GM21619 (cell line): ENCODE measurements around the gene KIAA0232.
A peak's percentile ranks its signal among the peaks of the same experiment; 100 is the strongest.

ENCODE experiments used
- ATAC-seq: cut with Tn5 transposase; IDR thresholded peaks from one replicate; pipeline ENCODE4 v1.9.1; 2021; ENCODE audit not compliant: unreplicated experiment

The KIAA0232 gene

DNA sequence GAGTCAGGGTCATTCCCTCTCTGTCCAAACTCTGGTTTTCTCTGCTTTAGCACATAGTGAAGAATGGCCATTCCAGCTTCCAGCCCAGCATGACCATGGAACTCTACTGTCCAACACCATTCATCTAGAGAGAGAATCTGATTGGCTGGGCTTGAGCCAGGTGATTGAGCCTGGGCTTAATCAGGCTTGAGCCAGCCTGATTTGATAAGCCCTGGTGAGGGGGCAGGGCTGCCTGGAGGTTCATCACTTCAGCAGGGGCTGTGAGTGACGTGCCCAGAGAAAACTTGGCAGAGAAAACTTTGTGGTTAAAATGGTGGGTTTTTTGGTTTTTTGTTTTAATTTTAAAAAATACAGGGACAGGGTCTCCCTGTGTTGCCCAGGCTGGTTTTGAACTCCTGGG lies 62.5 kb downstream of the KIAA0232 start:
- ATAC-seq: no peak

DNA sequence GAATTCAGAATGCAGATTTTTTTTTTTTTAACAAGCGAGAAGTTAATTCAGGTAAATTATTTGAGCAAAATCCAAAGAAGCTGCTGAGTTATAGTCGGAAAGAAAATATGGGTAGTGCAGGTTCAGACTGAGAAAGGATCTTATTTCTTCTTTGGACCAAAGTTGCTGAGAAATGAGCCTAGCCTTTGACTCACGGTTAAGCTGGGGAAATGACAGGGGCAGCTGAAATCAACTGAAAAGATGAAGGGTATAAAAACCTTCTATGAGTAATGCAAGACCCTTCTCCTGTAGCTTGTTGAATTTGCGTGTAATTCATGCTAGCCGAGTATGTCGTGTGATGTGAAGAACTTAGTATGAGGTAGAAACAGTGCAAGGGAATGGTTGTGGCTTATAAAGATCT lies 63.0 kb downstream of the KIAA0232 start:
- ATAC-seq: no peak

DNA sequence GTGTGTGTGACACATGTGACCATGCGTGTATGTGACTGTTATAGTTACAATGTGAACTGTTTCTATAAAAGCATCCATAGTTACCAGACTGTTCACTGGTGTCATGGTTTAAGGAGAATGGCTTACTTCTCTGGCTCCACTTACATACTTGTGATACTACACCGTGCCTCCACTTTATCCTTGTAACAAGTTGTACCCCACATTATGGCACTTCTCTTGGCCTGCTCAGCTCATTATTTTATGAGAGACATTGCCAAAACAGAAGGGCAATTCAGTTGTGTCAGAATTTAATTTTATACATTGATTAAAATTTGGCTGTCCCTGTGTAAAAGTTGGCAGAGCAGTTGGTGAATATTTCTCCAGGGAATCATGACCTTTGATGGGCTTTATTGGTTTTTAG lies 64.7 kb downstream of the KIAA0232 start:
- no peak for ATAC-seq

DNA sequence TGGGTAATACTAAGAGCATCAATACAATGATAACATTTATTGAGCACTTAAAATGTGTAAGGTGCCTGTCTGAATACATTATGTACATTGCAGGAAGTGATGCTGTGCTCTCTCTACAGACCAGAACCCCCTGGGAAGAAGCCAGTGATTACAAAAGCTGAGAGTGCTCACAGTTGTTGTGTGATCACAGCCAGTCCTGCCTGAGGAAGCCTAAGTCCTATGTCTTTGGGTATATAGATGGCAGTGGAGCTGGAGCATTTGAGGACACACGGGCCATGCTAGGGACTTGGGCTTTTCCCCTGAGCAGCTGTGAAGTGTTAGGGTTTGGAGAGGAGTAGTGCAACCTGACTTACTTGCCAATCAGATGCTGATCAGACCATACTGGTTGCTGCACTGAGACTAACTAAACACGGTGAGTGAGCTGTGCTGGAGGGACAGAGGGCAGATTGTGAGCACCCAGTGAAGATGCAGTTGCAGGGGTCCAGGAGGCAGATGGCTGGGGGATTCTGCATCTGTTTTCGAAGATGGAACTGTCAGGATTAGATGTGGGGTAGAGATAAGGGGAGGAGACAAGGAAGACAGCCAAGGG lies 66.3 kb downstream of the KIAA0232 start:
- ATAC-seq: no peak

DNA sequence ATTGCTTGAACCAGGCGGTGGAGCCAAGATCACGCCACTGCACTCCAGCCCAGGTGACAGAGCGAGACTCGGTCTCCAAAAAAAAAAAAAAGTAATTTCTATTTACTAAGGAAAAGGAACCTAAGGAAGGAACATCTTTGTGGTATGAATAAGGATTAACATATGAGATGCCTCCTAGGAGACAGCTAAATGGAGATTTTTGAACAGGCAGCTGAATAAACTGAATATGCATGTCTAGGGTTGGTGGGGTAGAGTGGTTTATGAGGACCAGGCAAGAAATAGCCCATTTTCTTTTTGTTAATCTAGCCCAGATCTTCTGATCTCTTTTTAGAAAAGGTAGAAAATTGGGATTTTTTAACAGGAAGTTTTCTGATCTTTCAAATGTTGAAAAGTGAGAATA lies 67.2 kb downstream of the KIAA0232 start:
- ATAC-seq: no peak

DNA sequence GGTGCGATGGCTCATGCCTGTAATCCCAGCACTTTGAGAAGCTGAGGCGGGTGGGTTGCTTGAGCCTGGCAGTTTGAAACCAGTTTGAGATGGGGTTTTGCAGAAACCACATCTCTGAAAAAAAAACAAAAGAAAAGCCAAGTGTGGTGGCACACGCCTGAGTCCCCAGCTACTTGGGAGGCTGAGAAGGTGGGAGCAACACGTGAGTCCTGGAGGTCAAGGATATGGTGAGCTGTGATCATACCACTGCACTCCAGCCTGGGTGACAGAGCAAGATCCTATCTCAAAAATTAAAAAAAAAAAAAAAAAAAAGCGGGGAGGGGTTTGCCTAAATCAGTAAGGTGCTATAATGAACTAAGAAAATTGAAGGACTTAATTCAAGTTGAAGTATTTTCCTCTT lies 68.9 kb downstream of the KIAA0232 start:
- no peak for ATAC-seq

DNA sequence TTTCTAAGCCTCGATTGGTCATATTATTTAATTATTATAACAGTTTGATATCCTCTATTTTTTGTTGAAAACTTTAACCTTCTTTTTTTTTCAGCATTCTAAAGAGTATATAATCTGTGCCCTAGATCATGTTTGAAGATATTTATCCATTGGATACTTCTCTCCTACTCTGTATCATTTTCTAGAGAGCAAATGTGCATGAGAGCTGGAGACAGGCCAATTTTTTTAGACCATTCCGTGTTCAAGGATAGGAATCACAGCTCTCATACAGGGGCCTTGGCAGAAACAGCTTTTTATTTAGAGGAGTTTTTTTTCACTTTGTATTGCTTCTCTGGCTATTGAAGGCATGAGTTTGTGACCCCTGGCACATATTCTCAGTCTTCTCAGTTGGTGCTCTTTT lies 69.4 kb downstream of the KIAA0232 start:
- ATAC-seq: no peak

DNA sequence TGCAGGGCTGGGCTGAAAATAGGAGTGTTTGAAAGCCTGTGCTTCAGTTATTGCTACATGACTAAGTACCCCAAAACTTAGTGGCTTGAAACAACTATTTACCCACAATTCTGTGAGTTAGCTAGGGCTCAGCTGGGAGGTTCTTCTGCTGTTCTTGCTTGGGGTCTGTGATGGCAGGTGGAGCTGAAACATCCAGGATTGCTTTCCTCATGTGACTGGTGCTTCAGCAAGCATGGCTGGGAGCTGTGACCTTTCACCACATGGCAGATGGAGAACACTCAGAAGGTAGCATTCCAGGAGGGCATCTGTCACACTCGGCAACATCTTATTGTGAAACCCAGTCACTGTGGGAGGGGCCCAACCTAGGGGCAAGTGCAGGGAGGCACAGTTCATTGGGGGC lies 70.1 kb downstream of the KIAA0232 start:
- ATAC-seq: no peak

DNA sequence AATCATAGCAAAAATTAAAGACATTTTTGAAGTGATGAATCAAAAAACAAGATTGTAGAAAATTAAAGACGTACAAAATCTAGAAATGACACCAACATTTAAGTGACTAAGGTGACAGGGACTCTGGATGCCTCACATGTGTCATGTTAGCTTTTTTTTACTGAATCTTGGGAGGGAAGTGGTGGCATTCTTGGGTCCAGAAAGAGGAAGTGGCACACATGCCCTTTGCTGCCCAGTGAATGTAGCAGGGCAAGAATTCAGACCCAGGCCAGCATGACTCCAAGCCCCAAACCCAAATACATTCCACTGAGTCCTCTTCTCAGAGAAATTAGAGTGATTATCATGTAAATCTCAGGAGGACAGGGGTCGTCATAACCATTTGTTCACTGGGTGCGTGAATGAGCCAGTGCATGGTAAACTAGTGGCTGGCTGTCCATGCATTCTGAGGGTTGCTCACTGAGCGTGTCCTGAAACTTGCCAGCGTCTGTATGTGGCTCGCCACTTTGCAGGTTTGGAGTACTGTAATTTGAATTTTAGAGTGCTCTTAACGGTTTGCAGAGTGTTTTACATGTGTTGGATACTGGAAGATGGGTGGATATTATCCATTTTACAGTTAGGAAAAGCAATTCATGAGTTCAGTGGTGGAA lies 71.7 kb downstream of the KIAA0232 start:
- ATAC-seq: no peak

DNA sequence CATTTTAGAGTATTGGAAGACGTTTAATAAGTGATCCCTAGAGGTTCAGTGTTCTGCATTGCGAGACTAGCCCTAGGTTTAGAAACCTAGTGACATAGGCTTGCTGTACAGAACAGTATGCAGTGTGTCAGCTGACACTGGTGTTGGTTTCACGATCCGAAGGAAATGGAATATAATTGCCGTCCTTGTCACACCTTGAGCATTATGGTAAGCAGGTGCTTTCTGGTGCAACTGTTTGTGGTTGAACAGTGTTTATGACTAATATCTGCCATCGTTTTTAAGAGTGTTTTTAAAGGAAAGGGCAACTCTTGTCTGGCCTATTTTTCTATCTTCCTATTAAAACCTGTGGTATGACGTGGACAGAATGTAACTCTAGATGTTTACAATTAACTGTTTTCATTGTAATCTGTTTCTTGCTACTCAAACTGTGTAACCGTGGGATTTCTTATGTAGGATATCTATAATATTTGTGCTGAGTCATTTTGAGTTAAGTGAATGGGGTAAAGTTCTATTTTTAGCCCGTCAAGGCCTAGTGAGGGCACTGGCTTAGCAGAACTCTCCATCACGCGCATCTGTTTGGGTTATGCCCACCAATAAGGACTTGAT lies 73.3 kb downstream of the KIAA0232 start:
- peak; percentile 95 for ATAC-seq

DNA sequence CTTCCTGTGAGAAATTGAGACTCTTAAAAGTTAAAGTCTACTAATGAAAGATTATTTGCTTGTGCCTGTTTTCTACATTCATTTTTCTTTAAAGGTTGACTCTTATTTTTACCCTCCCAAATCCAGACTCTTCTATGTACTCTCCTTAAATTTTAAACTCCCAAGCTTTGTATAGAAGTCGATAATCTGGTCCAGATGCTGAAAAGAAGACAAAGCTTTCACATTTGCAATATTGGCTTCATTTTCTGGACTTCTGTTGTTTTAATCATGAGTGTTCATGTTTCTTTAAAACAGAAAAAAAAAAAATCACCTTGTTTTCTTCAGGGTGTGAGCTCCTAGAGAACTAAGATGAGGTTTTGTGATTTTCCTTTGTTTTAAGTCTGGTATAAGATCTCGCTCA lies 73.9 kb downstream of the KIAA0232 start:
- no peak for ATAC-seq

DNA sequence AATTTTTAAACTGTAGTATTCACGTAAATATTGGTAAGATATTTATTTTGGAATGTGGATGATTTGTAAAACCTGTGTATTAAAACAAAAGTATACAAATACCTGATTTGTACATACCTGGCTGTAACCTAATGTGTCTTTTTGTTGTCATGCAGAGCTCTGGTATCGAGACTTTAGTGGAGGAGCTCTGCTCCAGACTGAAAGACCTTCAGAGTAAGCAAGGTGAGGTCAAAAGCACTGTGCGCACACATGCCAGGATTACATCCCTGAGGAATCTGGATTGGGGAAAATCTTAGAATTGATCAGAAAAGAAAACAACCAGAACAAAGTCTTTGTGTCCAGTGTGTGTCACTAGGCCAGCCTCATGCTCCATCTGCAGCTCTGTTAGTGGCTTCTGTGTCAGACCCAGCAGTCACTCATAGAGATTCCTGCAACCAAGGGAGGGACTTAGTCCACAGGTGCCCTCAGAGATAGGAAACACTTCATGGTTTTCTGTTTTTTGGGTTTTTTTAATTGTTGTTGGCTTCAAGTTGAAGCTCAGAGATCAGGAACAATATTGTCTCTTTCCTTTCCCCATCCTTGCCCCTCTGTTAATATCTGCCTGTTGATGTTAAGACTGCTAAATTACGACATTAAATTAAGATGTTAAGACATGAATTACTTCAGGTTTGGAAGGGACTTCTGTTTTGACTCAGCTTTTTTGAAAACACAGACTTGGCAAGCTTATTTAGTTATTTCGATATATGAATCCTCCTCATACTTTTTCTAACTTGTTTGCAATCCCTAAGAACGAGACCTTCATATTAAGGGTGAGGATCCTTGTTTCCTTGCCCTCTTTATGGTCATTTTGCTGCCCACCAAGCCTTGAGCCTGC lies 74.7 kb downstream of the KIAA0232 start:
- no peak for ATAC-seq

DNA sequence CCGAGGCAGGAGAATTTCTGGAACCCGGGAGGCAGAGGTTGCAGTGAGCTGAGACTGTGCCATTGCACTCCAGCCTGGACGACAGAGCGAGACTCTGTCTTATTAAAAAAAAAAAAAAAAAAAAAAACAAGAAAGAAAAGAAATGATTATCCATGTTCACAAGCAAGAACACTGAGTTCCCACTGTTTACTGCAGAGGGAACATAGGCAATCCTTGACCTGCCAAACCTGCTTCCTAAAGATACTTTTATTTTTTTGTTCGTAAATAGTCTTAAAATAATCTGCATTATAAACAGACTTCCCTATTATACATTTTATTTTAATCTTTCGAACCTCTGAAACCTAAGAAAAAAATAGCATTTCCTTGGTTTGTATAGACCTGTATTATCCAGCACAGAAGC lies 76.5 kb downstream of the KIAA0232 start:
- ATAC-seq: no peak

DNA sequence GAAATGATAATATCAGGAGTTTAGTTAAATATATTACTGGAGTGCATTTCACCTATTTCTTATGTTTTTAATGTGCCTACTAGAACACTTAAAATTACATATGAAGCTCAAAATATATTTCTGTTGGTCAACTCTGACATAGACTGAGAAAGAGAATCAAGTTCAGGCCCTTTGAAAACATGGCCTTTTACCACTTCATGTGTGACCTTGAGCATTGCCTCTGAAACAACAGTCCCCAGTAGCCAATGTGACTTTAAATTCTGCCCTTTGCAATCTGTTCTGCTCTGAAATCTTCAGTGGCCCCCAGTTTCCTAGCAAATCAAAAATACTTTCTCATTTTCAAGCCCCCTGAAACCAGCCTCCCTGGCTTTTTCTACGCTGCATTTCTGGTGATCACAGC lies 77.0 kb downstream of the KIAA0232 start:
- no peak for ATAC-seq

DNA sequence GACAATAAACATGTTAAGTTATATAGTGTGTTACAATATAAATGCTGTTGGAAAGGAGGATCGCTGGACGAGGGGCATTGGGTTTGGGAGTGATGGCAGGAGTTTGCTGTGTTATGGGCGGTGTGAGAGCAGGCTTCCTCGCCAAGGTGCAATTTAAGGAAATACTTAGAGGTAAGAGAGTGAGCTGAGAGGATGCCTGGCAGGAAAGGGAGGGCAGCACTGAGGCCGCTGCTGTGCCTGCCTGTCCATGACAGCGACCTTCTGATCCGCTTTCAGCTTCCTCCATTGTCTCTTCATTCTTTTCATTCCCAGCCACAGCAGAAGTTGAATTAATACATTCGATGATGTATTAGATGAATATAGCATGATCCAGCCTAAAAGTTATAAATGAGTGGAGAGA lies 85.9 kb downstream of the KIAA0232 start:
- no peak for ATAC-seq

DNA sequence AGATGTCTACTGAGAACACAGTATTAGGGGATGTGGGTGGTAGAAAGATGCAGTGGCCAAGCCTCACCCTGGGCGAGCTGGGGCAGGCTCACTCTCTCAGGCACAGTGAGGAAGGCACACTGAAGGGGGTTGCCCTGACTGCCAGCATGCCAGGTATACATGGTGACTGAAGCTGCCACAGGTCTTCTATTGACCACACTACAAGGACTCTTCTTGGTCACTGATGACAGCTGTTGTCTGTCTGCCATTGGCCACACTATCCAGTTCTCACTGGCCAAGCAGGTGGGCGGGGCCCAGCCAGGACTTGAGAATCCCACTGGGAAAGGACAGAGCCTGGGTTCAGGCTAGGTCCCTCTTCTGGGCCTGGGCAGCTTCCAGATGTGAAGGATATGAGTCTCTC lies 87.4 kb downstream of the KIAA0232 start:
- ATAC-seq: no peak

DNA sequence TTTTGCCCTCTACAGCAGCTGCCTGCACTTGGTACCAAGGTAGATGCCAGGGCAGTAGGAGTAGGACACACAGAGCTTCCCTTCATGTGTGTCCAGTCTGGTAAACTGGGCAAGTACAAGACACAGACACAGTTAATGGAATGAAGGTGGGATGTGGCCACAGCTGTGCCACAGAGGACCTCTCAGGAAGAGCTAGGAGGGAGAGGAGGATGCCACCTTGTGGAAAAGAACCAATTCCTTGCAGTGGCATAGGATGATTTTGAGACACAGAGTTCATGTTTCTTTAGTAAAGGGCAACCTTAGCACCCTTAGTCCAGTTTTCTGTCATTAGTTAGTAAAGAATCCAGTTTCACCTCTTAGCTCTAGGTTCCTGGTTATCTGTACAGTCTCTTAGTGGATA lies 90.8 kb downstream of the KIAA0232 start:
- no peak for ATAC-seq

DNA sequence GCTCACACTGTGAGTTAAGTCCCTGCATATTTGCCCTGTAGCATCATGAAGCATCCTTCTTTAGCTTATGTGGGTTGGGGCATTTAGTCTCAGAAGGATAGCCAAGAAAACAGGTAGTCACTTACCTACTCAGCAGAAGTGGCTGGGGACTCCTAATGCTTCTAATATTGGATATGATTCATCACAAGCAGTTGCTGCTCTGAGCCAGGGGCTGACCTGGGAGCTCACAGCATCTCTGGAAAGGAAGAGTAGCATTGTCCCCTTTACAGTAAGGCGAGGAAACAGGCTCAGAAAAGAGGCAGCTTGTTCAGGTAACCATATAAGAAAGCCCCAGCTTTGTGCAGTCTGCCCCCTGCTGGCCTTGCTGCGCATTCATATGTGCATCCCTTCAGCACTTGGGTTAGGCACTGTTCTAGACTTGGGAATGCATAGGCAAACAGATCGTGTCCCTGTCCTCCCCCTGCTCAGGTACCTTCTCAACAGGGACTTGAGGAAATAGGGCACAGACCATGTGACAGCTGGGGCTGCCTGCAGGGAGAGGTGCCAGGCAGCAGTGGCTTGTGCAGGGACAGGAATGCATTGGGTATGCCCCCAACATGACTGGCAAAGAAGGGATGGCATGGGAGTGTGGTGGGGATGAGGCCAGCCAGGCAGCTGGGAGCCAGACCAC lies 91.4 kb downstream of the KIAA0232 start:
- no peak for ATAC-seq

DNA sequence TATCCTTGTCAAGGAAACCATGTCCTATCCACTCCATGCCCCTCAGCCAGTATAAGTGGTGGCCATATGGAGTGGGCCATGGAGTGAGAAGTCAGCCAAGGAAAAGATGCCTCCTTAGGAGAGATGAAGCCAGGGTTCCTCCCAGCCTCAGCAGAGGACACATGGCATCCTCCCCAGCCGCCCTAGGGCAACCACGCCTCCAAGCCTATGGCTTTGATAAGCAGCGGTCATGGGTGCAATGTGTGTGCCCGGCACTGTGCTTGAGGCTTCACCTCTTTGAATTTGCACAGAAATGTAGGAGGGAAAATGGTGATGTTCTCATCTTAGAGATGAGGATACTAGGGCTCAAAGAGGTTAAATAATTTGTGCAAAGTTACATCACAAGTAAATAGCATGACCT lies 92.5 kb downstream of the KIAA0232 start:
- ATAC-seq: no peak

DNA sequence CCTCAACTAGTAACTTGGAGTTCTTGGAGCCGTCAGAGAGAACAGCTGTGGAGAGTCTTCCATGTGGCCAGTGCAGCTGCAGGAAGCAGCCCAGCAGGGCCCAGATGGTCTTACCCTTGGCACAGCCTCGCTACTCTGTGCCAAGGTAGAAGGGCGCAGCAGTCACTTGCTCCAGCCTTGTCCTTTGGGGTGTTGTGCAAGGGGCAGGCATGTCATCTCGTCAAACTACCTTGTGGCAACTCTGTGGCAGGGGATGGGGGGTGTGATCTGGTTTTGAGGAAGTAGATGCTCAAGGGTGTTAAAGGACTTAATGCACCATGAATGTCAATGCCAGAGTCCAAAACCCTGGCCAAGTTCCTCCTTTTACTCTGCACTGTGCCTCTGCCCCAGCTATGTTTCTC lies 92.9 kb downstream of the KIAA0232 start:
- no peak for ATAC-seq

DNA sequence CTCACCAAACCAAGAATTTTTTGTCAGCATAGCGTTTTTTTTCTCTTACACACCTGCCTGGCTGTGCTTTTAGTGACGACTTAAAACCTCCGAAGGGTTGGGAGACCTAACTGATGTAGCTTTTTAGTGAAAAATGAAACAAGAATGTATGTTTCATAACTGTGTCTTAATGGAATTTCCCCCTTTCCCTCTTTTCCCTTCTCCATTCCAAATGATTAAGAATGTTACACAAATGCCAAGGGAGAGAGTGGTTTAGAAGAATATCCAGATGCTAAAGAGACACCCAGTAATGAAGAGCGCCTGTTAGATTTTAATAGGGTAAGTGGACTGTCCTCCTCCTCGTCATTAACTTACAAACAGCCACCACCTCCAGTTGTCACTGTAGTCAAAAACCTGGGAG lies 93.9 kb downstream of the KIAA0232 start:
- ATAC-seq: no peak
